ENCODE measurements around the gene SATB2.

Gene SATB2

GRCh38 chr2:199303728-199304177 is 154.0 kb downstream of the SATB2 start:
- no peak overlapping the region for H3K4me3 ChIP-seq (ENCODE audit: low read depth, low read length)
- H3K36me3 ChIP-seq (ENCODE audit: control insufficient read depth in 2 of 2, insufficient read depth in 1 of 2, low read length in 2 of 2): peaks cover 9 to 81% of the 10 kb centered on the region in 2 experiments; a peak in 2 of 3 replicates
- CTCF ChIA-PET: no interaction called here

GRCh38 chr2:199302851-199303250 is 154.9 kb downstream of the SATB2 start:
- Histone ChIP-seq H3K4me3 (ENCODE audit: low read depth, low read length) (no peak overlapping the region), H3K27ac (ENCODE audit: extremely low read depth, low read depth, low read length) (no peak overlapping the region), H3K4me1 (ENCODE audit: control insufficient read depth, insufficient read depth, low read length) (no peaks in the 10 kb centered on the region; the same call in 1 of the 2 replicates), H3K36me3 (ENCODE audit: control insufficient read depth in 2 of 2, insufficient read depth in 1 of 2, low read length in 2 of 2) (peaks cover 9 to 76% of the 10 kb centered on the region in 2 experiments; a peak in 2 of 3 replicates), H3K9me3 (ENCODE audit: control insufficient read depth, insufficient read depth, low read depth, low read length) (no peaks in the 10 kb centered on the region)
- ChIA-PET CTCF (interaction anchor here (0.6 kb wide), 1 partner anchor 401 kb away, joined by 4 read pairs; no protein-coding TSS in a partner anchor), POLR2A (no interaction called here)
- no peak for TF ChIP-seq GLIS2 (tag by site-specific recombination; IDR thresholded peaks at IDR 0.05)
- TF ChIP-seq ZSCAN4 (tag by site-specific recombination; IDR thresholded peaks at IDR 0.05): no peak
- TF ChIP-seq PRDM4 (tag by site-specific recombination; IDR thresholded peaks at IDR 0.05): no peak

More at GRCh38 chr2:199303728-199304177, 154.0 kb downstream of the SATB2 start:
- Histone ChIP-seq H3K9me3 (ENCODE audit: control insufficient read depth, insufficient read depth, low read depth, low read length) (no peaks in the 10 kb centered on the region), H3K27ac (ENCODE audit: extremely low read depth, low read depth, low read length) (no peak overlapping the region), H3K4me1 (ENCODE audit: control insufficient read depth, insufficient read depth, low read length) (no peaks in the 10 kb centered on the region; the same call in 1 of the 2 replicates)
- POLR2A ChIA-PET: no interaction called here
- no peak for TF ChIP-seq ZNF514 (tag by site-specific recombination; IDR thresholded peaks at IDR 0.05)
- no peak for TF ChIP-seq ZBTB10 (tag by site-specific recombination; IDR thresholded peaks at IDR 0.05)
- TF ChIP-seq ZNF561 (tag by site-specific recombination; IDR thresholded peaks at IDR 0.05; ENCODE audit: borderline replicate concordance): no peak
- no peak for TF ChIP-seq ZNF223 (tag by site-specific recombination; IDR thresholded peaks at IDR 0.05)
- no peak for TF ChIP-seq ZNF596 (tag by site-specific recombination; IDR thresholded peaks at IDR 0.05)
- TF ChIP-seq ZNF114 (tag by site-specific recombination; IDR thresholded peaks at IDR 0.05): no peak
- no peak for TF ChIP-seq ZNF513 (tag by site-specific recombination; IDR thresholded peaks at IDR 0.05)
- TF ChIP-seq ZNF350 (tag by site-specific recombination; IDR thresholded peaks at IDR 0.05): no peak

- TF ChIP-seq HOXD13 (CRISPR knock-in tag; IDR thresholded peaks at IDR 0.05; ENCODE audit: borderline replicate concordance): no peak
- no peak for TF ChIP-seq ZNF416 (tag by site-specific recombination; IDR thresholded peaks at IDR 0.05)
- no peak for TF ChIP-seq ZNF610 (tag by site-specific recombination; IDR thresholded peaks at IDR 0.05; ENCODE audit: borderline replicate concordance)
- no peak for TF ChIP-seq ZNF837 (tag by site-specific recombination; IDR thresholded peaks at IDR 0.05)
- TF ChIP-seq OSR2 (tag by site-specific recombination; IDR thresholded peaks at IDR 0.05): no peak
- peaks cover 0 to 4% of the 10 kb centered on the region in 2 experiments; a peak in 1 of 3 replicates for H3K36me3 ChIP-seq (ENCODE audit: control insufficient read depth in 2 of 2, insufficient read depth in 1 of 2, low read length in 2 of 2)
- POLR2A ChIA-PET: no interaction called here
- H3K27ac ChIP-seq (ENCODE audit: extremely low read depth, low read depth, low read length): no peak overlapping the region
- no peak overlapping the region for H3K4me3 ChIP-seq (ENCODE audit: low read depth, low read length)
- H3K9me3 ChIP-seq (ENCODE audit: control insufficient read depth, insufficient read depth, low read depth, low read length): no peaks in the 10 kb centered on the region
- no peaks in the 10 kb centered on the region for H3K4me1 ChIP-seq (ENCODE audit: control insufficient read depth, insufficient read depth, low read length)
- CTCF ChIA-PET: interaction anchor here (1.2 kb wide), 1 partner anchor 20 kb away, joined by 3 read pairs; no protein-coding TSS in a partner anchor
Measured at GRCh38 chr2:199288424-199288823, 169.3 kb downstream of the SATB2 start.

Measured in HEK293 (cell line).